Loucy (cell line): ENCODE results near the gene EPHB1.

ENCODE experiments used
- H2AFZ ChIP-seq: fragments of 200-600 bp; sonication (generic); 2 replicates; pipeline ENCODE4 v1.6.0; 2016; ENCODE audit warnings: antibody characterized with exemption, mild to moderate bottlenecking, low read length, moderate library complexity
- H3F3A ChIP-seq: fragments of 200-600 bp; 2 replicates; pipeline ENCODE4 v1.6.0; 2016; ENCODE audit warnings: antibody characterized with exemption, low read depth, mild to moderate bottlenecking
- H3K27me3 ChIP-seq: fragments of 200-600 bp; sonication (generic); 2 replicates; pipeline ENCODE4 v1.6.1; 2014; ENCODE audit warnings: low read length, mild to moderate bottlenecking; ENCODE audit not compliant: insufficient read depth, poor library complexity, severe bottlenecking
- H3K36me3 ChIP-seq: fragments of 200-600 bp; sonication (generic); 2 replicates; pipeline ENCODE4 v1.6.1; 2016; ENCODE audit warnings: low read length; ENCODE audit not compliant: insufficient read depth
- H3K4me1 ChIP-seq: fragments of 200-600 bp; sonication (generic); 2 replicates; pipeline ENCODE4 v1.5.1; 2014; ENCODE audit warnings: low read length, mild to moderate bottlenecking; ENCODE audit not compliant: insufficient read depth, poor library complexity, severe bottlenecking
- H3K4me2 ChIP-seq: fragments of 200-600 bp; sonication (generic); 2 replicates; pipeline ENCODE4 v1.6.0; 2014; ENCODE audit warnings: antibody characterized with exemption, low read length, low read depth, mild to moderate bottlenecking; ENCODE audit not compliant: poor library complexity, severe bottlenecking
- H3K4me3 ChIP-seq: fragments of 200-600 bp; sonication (generic); 2 replicates; pipeline ENCODE4 v1.5.1; 2014; ENCODE audit warnings: low read length, mild to moderate bottlenecking, mixed read lengths; ENCODE audit not compliant: poor library complexity, severe bottlenecking
- H3K79me2 ChIP-seq: fragments of 200-600 bp; sonication (generic); 2 replicates; pipeline ENCODE4 v1.6.1; 2014; ENCODE audit warnings: low read length; ENCODE audit not compliant: insufficient read depth
- H3K9ac ChIP-seq: fragments of 200-600 bp; sonication (generic); 2 replicates; pipeline ENCODE4 v1.6.0; 2014; ENCODE audit warnings: mild to moderate bottlenecking, low read depth, low read length, moderate library complexity; ENCODE audit not compliant: poor library complexity, severe bottlenecking
- H3K9me2 ChIP-seq: fragments of 200-600 bp; sonication (generic); replicated peaks from 2 replicates; pipeline ENCODE4 v1.6.1; 2016; ENCODE audit warnings: low read depth, low read length, mixed read lengths
- H3K9me3 ChIP-seq: fragments of 200-600 bp; sonication (generic); 2 replicates; pipeline ENCODE4 v1.6.1; 2014; ENCODE audit warnings: mild to moderate bottlenecking, antibody characterized with exemption, low read length, low read depth; ENCODE audit not compliant: insufficient read depth
- H4K20me1 ChIP-seq: fragments of 200-600 bp; sonication (generic); 2 replicates; pipeline ENCODE4 v1.6.0; 2014; ENCODE audit warnings: antibody characterized with exemption, low read length, mild to moderate bottlenecking; ENCODE audit not compliant: insufficient read depth, poor library complexity, severe bottlenecking
- CTCF ChIP-seq: fragments of 200-600 bp; sonication (generic); conservative IDR thresholded peaks from 2 replicates; pipeline ENCODE4 v1.5.1; 2014; ENCODE audit warnings: mild to moderate bottlenecking, antibody characterized with exemption, low read length
- EZH2phosphoT487 ChIP-seq: fragments of 200-600 bp; IDR thresholded peaks from 2 replicates; pipeline ENCODE4 v1.6.1; 2018; ENCODE audit warnings: antibody characterized with exemption, mild to moderate bottlenecking, moderate library complexity, borderline replicate concordance

EPHB1 gene

GRCh38 chr3:135055449-135055848 lies 260.4 kb downstream of the EPHB1 start:
- Histone ChIP-seq H3K36me3 (no peaks in the 10 kb centered on the region), H4K20me1 (no peaks in the 10 kb centered on the region), H3F3A (no peaks in the 10 kb centered on the region), H2AFZ (no peak overlapping the region), H3K79me2 (no peaks in the 10 kb centered on the region), H3K4me3 (no peak overlapping the region), H3K9ac (no peak overlapping the region), H3K9me3 (no peaks in the 10 kb centered on the region), H3K27me3 (no peaks in the 10 kb centered on the region), H3K9me2 (no peaks in the 10 kb centered on the region), H3K4me2 (no peak overlapping the region), H3K4me1 (no peaks in the 10 kb centered on the region)
- TF ChIP-seq CTCF: no peak
- no peak for TF ChIP-seq EZH2phosphoT487

GRCh38 chr3:135056084-135056730 lies 261.1 kb downstream of the EPHB1 start:
- Histone ChIP-seq H3K79me2 (no peaks in the 10 kb centered on the region), H3K4me1 (no peaks in the 10 kb centered on the region), H3K27me3 (no peaks in the 10 kb centered on the region), H3K4me3 (no peak overlapping the region), H3K9me3 (no peaks in the 10 kb centered on the region), H2AFZ (no peak overlapping the region), H3K4me2 (no peak overlapping the region), H3K9ac (no peak overlapping the region), H4K20me1 (no peaks in the 10 kb centered on the region), H3K36me3 (no peaks in the 10 kb centered on the region), H3K9me2 (no peaks in the 10 kb centered on the region), H3F3A (no peaks in the 10 kb centered on the region)
- TF ChIP-seq CTCF (no peak), EZH2phosphoT487 (no peak)

GRCh38 chr3:135056733-135057310 lies 261.8 kb downstream of the EPHB1 start:
- Histone ChIP-seq H3K36me3 (no peaks in the 10 kb centered on the region), H3K9ac (no peak overlapping the region), H3K4me2 (no peak overlapping the region), H3K9me3 (no peaks in the 10 kb centered on the region), H3K4me1 (no peaks in the 10 kb centered on the region), H4K20me1 (no peaks in the 10 kb centered on the region), H3F3A (no peaks in the 10 kb centered on the region), H3K4me3 (no peak overlapping the region), H3K79me2 (no peaks in the 10 kb centered on the region), H3K9me2 (no peaks in the 10 kb centered on the region), H3K27me3 (no peaks in the 10 kb centered on the region), H2AFZ (no peak overlapping the region)
- TF ChIP-seq CTCF (no peak), EZH2phosphoT487 (no peak)
